H1 (cell line): Measurements from ENCODE around the gene CUBN. TPM values are rescaled to one million over a fixed set of nuclear protein-coding genes. Genes with fewer than 3 reads are reported as not detected.

Experiments used
- CTCF ChIA-PET: fragments of 300-600 bp; sonication (Branson Sonifier 250); formaldehyde crosslinking; loops from one replicate; lab custom pipeline; 2021; ENCODE audit not compliant: partially characterized antibody; lab: Charles Lee
- POLR2A ChIA-PET: fragments of 300-600 bp; sonication (Branson Sonifier 250); formaldehyde crosslinking; loops from one replicate; lab custom pipeline; 2021; ENCODE audit warnings: inconsistent platforms; ENCODE audit not compliant: partially characterized antibody; lab: Charles Lee
- DNase-seq, 2 experiments: peaks; one replicate each; pipeline versions ENCODE4 v3.0.0 to v3.0.0-alpha.2; 2010 to 2022; ENCODE audit warnings: low spot score in 2 of 2, low read depth in 1 of 2, mixed read lengths in 1 of 2
- FAIRE-seq: peaks from 2 replicates; lab custom pipeline; 2011; peaks lifted over from hg19 to GRCh38; lab: Jason Lieb, UNC
- H2AFZ ChIP-seq: 2 replicates; pipeline ENCODE4 v1.8.1; 2012; ENCODE audit warnings: low read length, inconsistent platforms
- H2AK5ac ChIP-seq: 2 replicates; pipeline ENCODE4 v1.6.1; 2013; ENCODE audit warnings: low read depth, low read length
- H2BK120ac ChIP-seq: replicated peaks from 2 replicates; pipeline ENCODE3; 2013; ENCODE audit warnings: low read depth, low read length, inconsistent platforms
- H2BK12ac ChIP-seq: 2 replicates; pipeline ENCODE4 v1.6.1; 2013; ENCODE audit warnings: low read depth, low read length
- H2BK15ac ChIP-seq: 2 replicates; pipeline ENCODE4 v1.6.1; 2013; ENCODE audit warnings: low read length
- H2BK20ac ChIP-seq: 2 replicates; pipeline ENCODE4 v1.6.1; 2013; ENCODE audit warnings: low read length
- H2BK5ac ChIP-seq: 2 replicates; pipeline ENCODE4 v1.6.1; 2013; ENCODE audit warnings: low read depth, low read length
- H3K14ac ChIP-seq: 2 replicates; pipeline ENCODE4 v1.6.1; 2013; ENCODE audit warnings: inconsistent platforms; ENCODE audit not compliant: insufficient read length
- H3K18ac ChIP-seq: 2 replicates; pipeline ENCODE4 v1.6.1; 2013; ENCODE audit warnings: low read length; ENCODE audit errors: extremely low read depth
- H3K23ac ChIP-seq: 2 replicates; pipeline ENCODE4 v1.6.1; 2013; ENCODE audit warnings: inconsistent platforms; ENCODE audit not compliant: insufficient read length
- H3K23me2 ChIP-seq: 2 replicates; pipeline ENCODE4 v1.6.1; 2013; ENCODE audit warnings: low read depth, low read length
- H3K27ac ChIP-seq: 2 replicates; pipeline ENCODE4 v1.6.1; 2011; ENCODE audit warnings: low read depth, low read length, inconsistent platforms
- H3K27me3 ChIP-seq, 4 experiments: replicated peaks in 1 of 4; 1 replicate in 1 of 4; 2 replicates in 3 of 4; pipeline versions ENCODE4 v1.6.1 to v1.8.1; 2011 to 2013; ENCODE audit warnings: low read length in 3 of 4, mild to moderate bottlenecking in 3 of 4, inconsistent platforms in 2 of 4, mixed read lengths in 2 of 4, moderate library complexity in 1 of 4; ENCODE audit not compliant: control insufficient read depth in 3 of 4, insufficient read depth in 3 of 4; ENCODE audit errors: extremely low read depth in 1 of 4
- H3K36me3 ChIP-seq, 4 experiments: 2 replicates each; pipeline versions ENCODE4 v1.6.1 to v1.8.1; 2011 to 2013; ENCODE audit warnings: mild to moderate bottlenecking in 4 of 4, low read length in 3 of 4, moderate library complexity in 2 of 4, control low read depth in 1 of 4, inconsistent platforms in 1 of 4; ENCODE audit not compliant: insufficient read depth in 4 of 4, control insufficient read depth in 2 of 4
- H3K4ac ChIP-seq: replicated peaks from 2 replicates; pipeline ENCODE3; 2013; ENCODE audit warnings: low read length, low read depth, mixed read lengths, inconsistent platforms; ENCODE audit not compliant: insufficient read length
- H3K4me1 ChIP-seq, 4 experiments: replicated peaks in 1 of 4; 1 replicate in 1 of 4; 2 replicates in 3 of 4; pipeline versions ENCODE4 v1.6.1 to v1.8.1; 2011 to 2013; ENCODE audit warnings: low read length in 3 of 4, inconsistent platforms in 2 of 4, mixed read lengths in 1 of 4; ENCODE audit not compliant: insufficient read depth in 4 of 4, control insufficient read depth in 3 of 4
- H3K4me2 ChIP-seq, 2 experiments: 2 replicates each; pipeline versions ENCODE4 v1.6.1 to v1.8.1; 2011 to 2013; ENCODE audit warnings: low read depth in 2 of 2, low read length in 2 of 2, control low read depth in 1 of 2, inconsistent platforms in 1 of 2, mild to moderate bottlenecking in 1 of 2; ENCODE audit not compliant: insufficient read depth in 1 of 2
- H3K4me3 ChIP-seq, 4 experiments: fragments of 200-600, 300-600 bp in 1 of 4; sonication (generic), shearing (Covaris generic), sonication (Bioruptor Twin) in 1 of 4; 2 replicates each; pipeline versions ENCODE4 v1.5.1 to v1.8.1; 2011 to 2016; ENCODE audit warnings: low read length in 4 of 4, low read depth in 3 of 4, control low read depth in 2 of 4, inconsistent platforms in 2 of 4, mild to moderate bottlenecking in 2 of 4, mixed read lengths in 1 of 4, moderate library complexity in 1 of 4; ENCODE audit not compliant: insufficient read depth in 2 of 4; ENCODE audit errors: extremely low read depth in 1 of 4
- H3K56ac ChIP-seq: replicated peaks from 2 replicates; pipeline ENCODE3; 2013; ENCODE audit warnings: low read depth, mild to moderate bottlenecking, mixed read lengths, low read length, inconsistent platforms; ENCODE audit not compliant: insufficient read length
- H3K79me1 ChIP-seq: 2 replicates; pipeline ENCODE4 v1.6.1; 2013; ENCODE audit warnings: low read depth, low read length, control low read depth
- H3K79me2 ChIP-seq, 2 experiments: 2 replicates each; pipeline versions ENCODE4 v1.6.1 to v1.8.1; 2012 to 2013; ENCODE audit warnings: low read length in 2 of 2, mild to moderate bottlenecking in 2 of 2, inconsistent platforms in 1 of 2; ENCODE audit not compliant: insufficient read depth in 2 of 2, control insufficient read depth in 1 of 2
- H3K9ac ChIP-seq, 4 experiments: replicated peaks in 1 of 4; 1 replicate in 1 of 4; 2 replicates in 3 of 4; pipeline versions ENCODE4 v1.6.1 to v1.8.1; 2011 to 2013; ENCODE audit warnings: low read depth in 3 of 4, low read length in 3 of 4, control low read depth in 2 of 4, mild to moderate bottlenecking in 2 of 4, moderate library complexity in 2 of 4, inconsistent platforms in 1 of 4; ENCODE audit errors: extremely low read depth in 1 of 4
- H3K9me3 ChIP-seq, 2 experiments: 2 replicates each; pipeline versions ENCODE4 v1.6.1 to v1.8.1; 2012 to 2013; ENCODE audit warnings: mild to moderate bottlenecking in 2 of 2, moderate library complexity in 2 of 2, control low read depth in 1 of 2, inconsistent platforms in 1 of 2, low read depth in 1 of 2, low read length in 1 of 2, mixed read lengths in 1 of 2; ENCODE audit not compliant: insufficient read depth in 2 of 2
- H4K20me1 ChIP-seq, 2 experiments: replicated peaks in 1 of 2; 2 replicates each; pipeline versions ENCODE3 to v1.8.1; 2011 to 2013; ENCODE audit warnings: inconsistent platforms in 2 of 2, low read length in 2 of 2, mild to moderate bottlenecking in 1 of 2; ENCODE audit not compliant: insufficient read depth in 2 of 2, control insufficient read depth in 1 of 2
- H4K5ac ChIP-seq: 2 replicates; pipeline ENCODE4 v1.6.1; 2013; ENCODE audit warnings: low read length, low read depth, mixed read lengths, inconsistent platforms; ENCODE audit not compliant: insufficient read length
- H4K8ac ChIP-seq: 2 replicates; pipeline ENCODE4 v1.8.0; 2013; ENCODE audit warnings: mild to moderate bottlenecking, moderate library complexity, low read length, inconsistent platforms; ENCODE audit not compliant: insufficient read depth; ENCODE audit errors: extremely low read depth
- H4K91ac ChIP-seq: replicated peaks from 2 replicates; pipeline ENCODE3; 2013; ENCODE audit warnings: low read length, mixed read lengths, inconsistent platforms; ENCODE audit not compliant: insufficient read length
- CBX5 ChIP-seq: fragments of 300-800, 300-1000 bp; sonication (generic); IDR thresholded peaks from 2 replicates; pipeline ENCODE4 v1.7.1; 2016; ENCODE audit warnings: antibody characterized with exemption, low read length, low read depth
- EZH2 ChIP-seq: fragments of 200-600 bp; sonication (generic); IDR thresholded peaks from 2 replicates; pipeline ENCODE4 v1.7.1; 2012; ENCODE audit warnings: low read depth, mild to moderate bottlenecking, moderate library complexity, low read length, inconsistent platforms; ENCODE audit not compliant: severe bottlenecking
- JUND ChIP-seq: IDR thresholded peaks from 2 replicates; pipeline ENCODE4 v1.6.1; 2011; ENCODE audit warnings: mild to moderate bottlenecking, improper control_type of control experiment, low read length
- SAP30 ChIP-seq: fragments of 300-600 bp; sonication (generic); IDR thresholded peaks from 2 replicates; pipeline ENCODE4 v1.7.1; 2012; ENCODE audit warnings: low read length, moderate library complexity, mild to moderate bottlenecking, inconsistent platforms; ENCODE audit not compliant: insufficient read depth, insufficient replicate concordance
- SIX5 ChIP-seq: IDR thresholded peaks from 2 replicates; pipeline ENCODE4 v1.6.1; 2011; ENCODE audit warnings: mild to moderate bottlenecking, low read depth, low read length
- WGBS, 2 experiments: shearing (Covaris generic) in 1 of 2; methylation state at CpG; one replicate each; pipeline versions ENCODE4 v1.1.6 to v1.1.7; 2013 to 2015; ENCODE audit warnings: low lambda C conversion rate in 2 of 2, mixed read lengths in 2 of 2, inconsistent platforms in 1 of 2, low coverage in 1 of 2, missing lambda C conversion rate in 1 of 2; ENCODE audit not compliant: insufficient replicate concordance in 2 of 2, insufficient coverage in 1 of 2, insufficient read length in 1 of 2; ENCODE audit errors: extremely low coverage in 1 of 2, missing lambda C conversion rate in 1 of 2; 5-methylcytosine and 5-hydroxymethylcytosine counted together
- polyA plus RNA-seq, 7 experiments: library from polyadenylated mRNA; depleted of rRNA in 3 of 7; stranded (reverse) in 5 of 7; unstranded in 2 of 7; fragments of >200 nt in 5 of 7; fragments of 200-250 nt in 2 of 7; gene quantifications; 1 replicate in 5 of 7; 2 replicates in 1 of 7; 4 replicates in 1 of 7; pipeline versions ENCODE4 v1.2.1 to v1.2.3, GENCODE V29; 2011 to 2013; ENCODE audit warnings: missing spikeins in 2 of 7, mixed read lengths in 2 of 7
- total RNA-seq: library from RNA; stranded (reverse); fragmentation: NEBNext Ultra II Directional; extraction: Animal tissue kit (Norgen Biotek cat#: 25700); gene quantifications from 2 replicates; pipeline ENCODE4 v1.2.1, GENCODE V29; 2021
- TF ChIP-seq, protein P1 (sequence below), 3 experiments: IDR thresholded peaks; 1 replicate in 2 of 3; 2 replicates in 1 of 3; pipeline versions ENCODE4 v1.5.1 to v1.6.1; 2011; ENCODE audit warnings: low read length in 3 of 3, mild to moderate bottlenecking in 3 of 3, inconsistent platforms in 2 of 3, low read depth in 1 of 3, moderate library complexity in 1 of 3; ENCODE audit not compliant: insufficient read depth in 1 of 3; ENCODE audit errors: control extremely low read depth in 1 of 3
- TF ChIP-seq, protein P2 (sequence below): IDR thresholded peaks from 2 replicates; pipeline ENCODE4 v1.6.1; 2011; ENCODE audit warnings: low read depth, mild to moderate bottlenecking, low read length; ENCODE audit not compliant: insufficient read depth

The CUBN gene
- total and polyA plus RNA-seq, 2 of the 8 experiments (the other 6 are each of a cell fraction or from before 2014, with no cell fraction given): 0.04 to 0.08 TPM

DNA sequence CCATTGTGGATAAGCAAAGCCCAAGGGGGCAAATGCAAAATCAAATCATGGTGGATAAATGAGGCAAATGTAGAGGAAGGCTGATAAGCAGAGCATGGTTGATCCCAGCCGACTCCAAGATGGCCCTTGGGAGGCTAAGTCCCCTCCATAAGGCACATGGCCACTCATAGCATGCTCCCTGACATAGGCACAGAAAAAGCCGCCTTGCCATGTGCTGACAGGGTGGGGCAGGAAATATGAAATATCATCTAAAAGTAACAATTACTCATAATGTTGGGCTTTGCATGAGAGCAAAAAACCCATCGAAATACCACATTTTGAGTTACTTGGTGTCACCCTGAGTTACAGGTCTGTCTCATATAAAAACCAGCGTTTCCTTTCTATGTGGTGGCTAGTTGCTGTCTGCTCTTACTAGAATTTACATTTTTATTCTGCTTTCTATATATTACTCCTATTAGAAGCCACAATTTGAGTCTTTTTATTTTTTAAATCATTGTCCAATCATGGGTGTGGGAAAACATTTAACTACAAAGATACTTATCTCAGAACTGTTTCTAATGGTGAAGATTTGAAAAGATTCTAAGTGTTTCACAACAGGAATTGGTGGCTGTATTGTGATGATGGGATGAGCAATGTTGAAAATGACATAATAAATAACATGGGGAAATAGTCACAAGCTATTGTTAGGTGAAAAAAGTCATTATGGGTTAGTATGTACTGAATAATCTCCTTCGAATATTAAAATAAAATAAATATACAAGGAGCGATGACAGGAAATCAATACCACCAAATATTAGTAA, 102.7 kb downstream of the CUBN start:
- Histone ChIP-seq H2AK5ac (no peak overlapping the region), H2BK20ac (no peak overlapping the region), H3K79me1 (no peaks in the 10 kb centered on the region), H3K18ac (no peak overlapping the region), H4K91ac (no peak overlapping the region), H3K79me2 (no peaks in the 10 kb centered on the region), H3K4ac (no peak overlapping the region), H3K9ac (no peak overlapping the region), H2AFZ (no peak overlapping the region), H3K4me3 (no peak overlapping the region), H2BK120ac (no peak overlapping the region), H4K5ac (no peak overlapping the region), H3K56ac (no peak overlapping the region), H3K27me3 (no peaks in the 10 kb centered on the region), H4K20me1 (no peaks in the 10 kb centered on the region), H2BK5ac (no peak overlapping the region), H3K23ac (no peak overlapping the region), H3K4me1 (peaks cover 5 to 11% (median 10%) of the 10 kb centered on the region in 4 experiments), H4K8ac (no peak overlapping the region), H3K36me3 (no peaks in the 10 kb centered on the region), H3K27ac (no peak overlapping the region), H3K14ac (no peak overlapping the region), H2BK15ac (no peak overlapping the region), H3K4me2 (no peak overlapping the region), H3K9me3 (no peaks in the 10 kb centered on the region), H2BK12ac (no peak overlapping the region), H3K23me2 (no peaks in the 10 kb centered on the region)
- FAIRE-seq: no peak
- ChIA-PET POLR2A (no interaction called here), CTCF (no interaction called here)
- TF ChIP-seq SIX5 (no peak), JUND (no peak), SAP30 (no peak), CBX5 (no peak), EZH2 (no peak)
- TF ChIP-seq, protein P1, sequence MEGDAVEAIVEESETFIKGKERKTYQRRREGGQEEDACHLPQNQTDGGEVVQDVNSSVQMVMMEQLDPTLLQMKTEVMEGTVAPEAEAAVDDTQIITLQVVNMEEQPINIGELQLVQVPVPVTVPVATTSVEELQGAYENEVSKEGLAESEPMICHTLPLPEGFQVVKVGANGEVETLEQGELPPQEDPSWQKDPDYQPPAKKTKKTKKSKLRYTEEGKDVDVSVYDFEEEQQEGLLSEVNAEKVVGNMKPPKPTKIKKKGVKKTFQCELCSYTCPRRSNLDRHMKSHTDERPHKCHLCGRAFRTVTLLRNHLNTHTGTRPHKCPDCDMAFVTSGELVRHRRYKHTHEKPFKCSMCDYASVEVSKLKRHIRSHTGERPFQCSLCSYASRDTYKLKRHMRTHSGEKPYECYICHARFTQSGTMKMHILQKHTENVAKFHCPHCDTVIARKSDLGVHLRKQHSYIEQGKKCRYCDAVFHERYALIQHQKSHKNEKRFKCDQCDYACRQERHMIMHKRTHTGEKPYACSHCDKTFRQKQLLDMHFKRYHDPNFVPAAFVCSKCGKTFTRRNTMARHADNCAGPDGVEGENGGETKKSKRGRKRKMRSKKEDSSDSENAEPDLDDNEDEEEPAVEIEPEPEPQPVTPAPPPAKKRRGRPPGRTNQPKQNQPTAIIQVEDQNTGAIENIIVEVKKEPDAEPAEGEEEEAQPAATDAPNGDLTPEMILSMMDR (IDR thresholded peaks at IDR 0.05; ENCODE audit: control extremely low read depth in 1 of 3, insufficient read depth in 1 of 3, low read depth in 1 of 3, low read length in 3 of 3): no peak
- TF ChIP-seq, protein P2, sequence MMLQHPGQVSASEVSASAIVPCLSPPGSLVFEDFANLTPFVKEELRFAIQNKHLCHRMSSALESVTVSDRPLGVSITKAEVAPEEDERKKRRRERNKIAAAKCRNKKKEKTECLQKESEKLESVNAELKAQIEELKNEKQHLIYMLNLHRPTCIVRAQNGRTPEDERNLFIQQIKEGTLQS: no peak
- WGBS, 2 experiments: 88% methylated on average over 6 of the region's 6 CpGs; no CpG with 5 or more reads in 1 of the 2 experiments
- no peak for DNase-seq
